Activated CD4-positive, alpha-beta T cell treated with anti-CD3 and anti-CD28 coated beads, Interleukin-2, amount 50 U/mL, for 1 hour (primary cell): ENCODE data around the gene TET2.

Source experiments
- DNase-seq: peaks from one replicate; pipeline ENCODE4 v3.0.0-alpha.2; 2020

The TET2 gene

DNA sequence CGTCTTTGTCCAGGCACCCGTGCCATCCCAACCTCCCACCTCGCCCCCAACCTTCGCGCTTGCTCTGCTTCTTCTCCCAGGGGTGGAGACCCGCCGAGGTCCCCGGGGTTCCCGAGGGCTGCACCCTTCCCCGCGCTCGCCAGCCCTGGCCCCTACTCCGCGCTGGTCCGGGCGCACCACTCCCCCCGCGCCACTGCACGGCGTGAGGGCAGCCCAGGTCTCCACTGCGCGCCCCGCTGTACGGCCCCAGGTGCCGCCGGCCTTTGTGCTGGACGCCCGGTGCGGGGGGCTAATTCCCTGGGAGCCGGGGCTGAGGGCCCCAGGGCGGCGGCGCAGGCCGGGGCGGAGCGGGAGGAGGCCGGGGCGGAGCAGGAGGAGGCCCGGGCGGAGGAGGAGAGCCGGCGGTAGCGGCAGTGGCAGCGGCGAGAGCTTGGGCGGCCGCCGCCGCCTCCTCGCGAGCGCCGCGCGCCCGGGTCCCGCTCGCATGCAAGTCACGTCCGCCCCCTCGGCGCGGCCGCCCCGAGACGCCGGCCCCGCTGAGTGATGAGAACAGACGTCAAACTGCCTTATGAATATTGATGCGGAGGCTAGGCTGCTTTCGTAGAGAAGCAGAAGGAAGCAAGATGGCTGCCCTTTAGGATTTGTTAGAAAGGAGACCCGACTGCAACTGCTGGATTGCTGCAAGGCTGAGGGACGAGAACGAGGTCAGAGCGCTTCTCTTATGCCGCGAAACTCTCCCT lies at the start of gene TET2:
TET2 (plus strand) TSS at position 601 of the 740 bp plus-strand sequence. CDS start 87,067 bp downstream, outside the sequence.
- DNase-seq: peak; percentile 75

DNA sequence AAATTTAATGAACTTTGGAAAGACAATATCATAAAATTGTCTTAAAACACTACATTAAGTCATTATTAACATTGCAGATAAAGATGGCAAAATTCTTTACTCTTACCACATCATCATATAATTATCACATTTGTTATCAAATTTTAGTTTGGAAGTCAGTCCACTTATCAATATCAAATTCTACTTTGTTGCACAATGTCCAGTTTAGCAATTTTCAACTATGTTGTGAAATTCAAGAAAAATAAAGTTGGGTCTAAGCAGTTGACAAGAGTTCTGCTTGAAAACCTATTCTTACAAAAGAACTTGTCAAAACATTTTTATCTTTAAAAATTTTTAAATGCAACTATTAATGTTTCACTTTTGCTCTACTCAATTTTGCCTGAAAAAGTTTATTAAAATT lies 44.7 kb upstream of the TET2 start:
- DNase-seq: no peak

DNA sequence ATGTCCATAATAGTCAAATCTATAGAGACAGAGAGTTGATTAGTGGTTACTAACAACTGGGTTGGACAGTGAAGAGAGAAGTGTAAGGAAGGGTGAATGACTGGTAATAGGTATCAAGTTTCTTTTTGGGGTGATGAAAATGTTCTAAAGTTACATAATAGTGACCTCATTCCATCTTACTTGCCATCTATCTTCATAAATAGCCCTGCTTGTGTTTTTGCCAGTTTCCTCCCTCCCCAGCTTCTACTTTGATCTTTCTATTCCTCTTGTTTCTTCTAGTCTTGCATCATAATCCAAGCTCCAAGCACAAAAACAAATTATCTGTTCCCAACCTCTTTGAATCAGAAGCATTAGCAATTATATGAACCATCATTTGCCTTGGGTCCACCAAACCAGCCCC lies 40.2 kb upstream of the TET2 start:
- no peak for DNase-seq

- no peak for DNase-seq
These were observed 39.4 kb upstream of the TET2 start for GRCh38 chr4:105107095-105107856.

- DNase-seq: no peak
These were observed 37.7 kb upstream of the TET2 start for GRCh38 chr4:105108971-105109370.

DNA sequence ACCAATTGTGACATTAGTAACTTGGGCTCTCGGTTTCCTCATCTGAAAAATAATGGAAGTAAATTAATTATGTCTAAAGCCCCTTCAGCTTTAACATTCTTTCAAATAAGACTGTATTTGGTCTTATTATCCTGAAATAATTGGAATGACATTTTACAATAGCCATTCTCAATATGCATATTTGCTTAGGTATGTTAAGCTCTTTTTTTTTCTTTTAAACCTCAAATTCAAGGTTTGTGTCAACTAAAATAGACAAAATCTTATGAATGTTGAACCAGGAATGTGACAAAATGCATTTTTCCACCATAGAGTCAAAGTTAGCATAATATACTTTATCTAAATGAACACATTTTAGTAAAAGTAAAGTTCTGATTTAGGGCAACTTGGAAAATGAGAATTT lies 34.4 kb upstream of the TET2 start:
- DNase-seq: no peak

DNA sequence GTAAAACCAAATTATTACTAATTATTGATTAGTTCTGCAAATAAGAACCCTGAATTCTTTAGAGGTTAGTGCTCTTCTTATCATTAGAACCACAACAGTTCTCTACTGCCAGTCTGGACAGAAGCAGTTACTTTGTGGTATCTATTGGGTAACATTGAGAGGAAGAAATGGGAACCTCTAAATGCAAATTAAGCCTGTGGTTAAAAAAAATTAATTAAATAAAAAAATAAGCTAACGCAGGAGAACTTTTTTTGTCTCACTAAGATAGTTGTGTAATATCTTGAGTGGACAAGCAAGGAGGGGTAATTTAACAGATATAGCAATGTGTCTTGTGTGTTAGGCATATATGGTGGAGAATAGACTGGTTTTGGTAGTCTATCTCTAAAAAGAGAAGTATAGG lies 32.9 kb upstream of the TET2 start:
- no peak for DNase-seq

GRCh38 chr4:105116616-105117319 lies 29.9 kb upstream of the TET2 start:
- no peak for DNase-seq

- DNase-seq: no peak
These were observed 27.3 kb upstream of the TET2 start for GRCh38 chr4:105119356-105119755.

DNA sequence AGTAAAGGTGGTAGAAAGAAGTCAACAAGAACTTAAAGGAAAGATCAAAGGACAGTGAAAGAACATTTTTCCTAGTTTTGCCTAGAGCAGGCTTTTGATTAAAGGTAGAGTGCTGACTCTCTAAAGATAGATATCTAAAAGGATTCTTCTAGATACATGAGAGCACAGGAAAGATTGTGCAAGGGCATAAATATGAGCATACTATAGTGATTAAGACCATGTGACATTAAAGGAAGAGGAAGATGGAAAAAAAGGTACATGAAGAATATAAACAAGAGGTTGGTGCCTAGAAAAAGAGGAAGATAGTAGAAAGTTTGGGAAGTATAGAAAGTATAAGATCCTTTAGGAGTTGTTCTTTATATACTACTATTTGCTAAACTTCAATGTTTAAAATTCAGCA lies 26.1 kb upstream of the TET2 start:
- no peak for DNase-seq

GRCh38 chr4:105122350-105122749 lies 24.3 kb upstream of the TET2 start:
- DNase-seq: no peak

DNA sequence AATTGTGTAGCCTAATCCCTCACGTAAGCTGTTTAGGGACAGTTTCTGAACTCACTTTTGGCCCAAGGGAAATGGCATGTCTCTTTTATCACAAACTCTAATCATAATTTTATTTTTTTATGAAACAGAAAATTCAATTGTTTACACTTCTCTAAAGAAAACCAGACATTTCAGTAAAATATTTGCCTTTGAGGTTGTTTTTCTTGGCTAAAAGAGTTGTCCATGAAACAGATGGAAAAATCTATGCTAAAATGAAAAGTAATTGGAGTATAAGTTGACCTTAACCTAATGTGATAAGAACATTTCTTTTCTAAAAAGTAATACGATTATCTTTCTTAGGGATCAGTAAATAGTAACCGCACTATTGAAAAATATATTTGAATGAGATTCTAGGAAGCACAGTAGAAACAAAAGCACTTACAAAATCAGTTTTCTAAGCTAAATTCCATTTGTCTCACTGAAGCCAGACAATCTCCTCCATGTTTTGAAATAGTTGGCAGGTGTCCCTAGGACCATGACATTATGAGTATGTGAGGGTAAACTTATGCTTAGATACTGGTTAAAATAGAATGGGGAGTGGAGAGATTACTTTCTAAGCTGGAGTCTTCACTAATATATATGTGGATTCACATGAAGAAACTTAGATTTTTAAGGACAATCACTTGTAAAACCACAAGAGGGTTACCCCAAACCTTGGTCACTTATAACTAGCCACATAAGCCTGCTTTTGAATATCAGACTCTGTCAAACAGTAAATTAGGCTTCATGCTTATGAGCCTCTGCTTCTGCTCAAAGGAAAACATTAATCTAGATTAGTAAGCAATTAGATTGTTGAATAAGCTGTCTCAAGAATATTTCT lies 20.1 kb upstream of the TET2 start:
- DNase-seq: no peak

GRCh38 chr4:105127170-105127445 lies 19.6 kb upstream of the TET2 start:
- DNase-seq: no peak

DNA sequence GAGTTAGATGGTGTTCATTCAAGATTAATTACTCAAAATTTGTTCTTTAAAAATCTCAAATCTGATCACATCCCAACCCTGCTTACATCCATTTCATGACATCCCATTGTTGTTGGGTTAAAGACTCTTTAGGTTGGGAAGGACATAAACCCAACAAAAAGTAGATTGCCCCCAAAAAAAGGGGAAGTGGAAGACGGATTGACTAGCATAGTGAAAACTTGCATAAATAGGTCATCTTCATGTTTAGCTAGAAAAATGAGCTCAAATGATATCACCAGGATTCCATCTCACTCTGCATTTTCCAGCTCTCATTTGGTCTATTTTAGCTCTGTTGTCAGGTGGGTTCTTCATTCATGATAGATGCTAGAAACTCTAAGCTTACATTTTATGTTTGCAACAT lies 18.5 kb upstream of the TET2 start:
- DNase-seq: no peak

DNA sequence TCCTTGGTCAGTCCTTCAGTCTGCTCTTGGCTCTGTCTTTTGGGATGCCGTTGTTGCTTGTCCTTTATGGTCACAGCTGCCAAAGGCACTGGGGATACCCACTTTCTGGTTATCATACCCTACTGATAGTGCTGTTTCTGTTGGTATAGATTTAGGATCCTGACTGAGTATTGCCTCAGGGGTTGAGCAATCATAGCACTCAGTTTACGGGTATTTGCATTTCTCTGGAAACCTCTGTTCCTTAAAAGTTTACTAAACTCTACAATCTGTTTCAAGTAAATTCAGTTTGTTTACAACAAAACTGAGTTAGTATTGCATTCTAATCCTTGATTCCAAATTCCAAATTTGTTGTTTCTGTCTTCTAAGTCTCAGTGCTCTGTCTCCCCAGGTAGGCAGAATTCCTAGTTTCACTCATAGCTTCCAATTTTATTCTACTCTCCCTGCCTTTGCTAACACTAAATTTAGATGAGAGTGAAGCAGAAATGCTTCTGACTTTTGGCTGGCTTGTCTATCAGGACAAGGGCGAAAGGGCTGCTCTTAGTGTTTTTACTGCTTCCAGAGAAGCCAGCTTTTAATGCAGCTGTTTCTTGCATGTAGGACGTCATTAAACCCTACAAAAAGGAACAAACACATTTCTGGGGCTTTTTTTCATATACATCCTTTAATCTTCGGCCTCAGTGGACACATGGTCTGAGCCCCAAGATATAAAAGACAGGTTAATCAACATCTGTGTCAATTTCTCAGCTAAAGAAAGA lies 17.2 kb upstream of the TET2 start:
- no peak for DNase-seq

- DNase-seq: no peak
These were observed 15.7 kb upstream of the TET2 start for GRCh38 chr4:105130945-105131344.

DNA sequence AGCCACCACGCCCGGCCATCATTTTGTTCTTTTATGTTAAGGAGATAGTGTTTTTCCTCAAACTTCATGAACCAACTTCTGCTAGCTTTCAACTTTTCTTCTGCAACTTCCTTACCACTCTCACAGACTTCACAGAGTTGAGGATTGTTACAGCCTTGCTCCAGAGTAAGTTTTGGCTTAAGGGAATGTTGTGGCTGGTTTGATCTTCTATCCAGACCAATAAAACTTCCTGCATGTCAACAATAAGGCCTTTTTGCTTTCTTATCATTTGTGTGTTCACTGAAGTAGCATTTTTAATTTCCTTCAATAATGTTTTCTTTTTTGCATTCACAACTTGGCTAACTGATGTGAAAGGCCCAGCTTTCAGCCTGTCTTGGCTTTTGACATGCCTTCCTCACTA lies 12.7 kb upstream of the TET2 start:
- DNase-seq: no peak

GRCh38 chr4:105135785-105136184 lies 10.9 kb upstream of the TET2 start:
- no peak for DNase-seq

- DNase-seq: no peak
These were observed 9.4 kb upstream of the TET2 start for GRCh38 chr4:105137121-105137875.

DNA sequence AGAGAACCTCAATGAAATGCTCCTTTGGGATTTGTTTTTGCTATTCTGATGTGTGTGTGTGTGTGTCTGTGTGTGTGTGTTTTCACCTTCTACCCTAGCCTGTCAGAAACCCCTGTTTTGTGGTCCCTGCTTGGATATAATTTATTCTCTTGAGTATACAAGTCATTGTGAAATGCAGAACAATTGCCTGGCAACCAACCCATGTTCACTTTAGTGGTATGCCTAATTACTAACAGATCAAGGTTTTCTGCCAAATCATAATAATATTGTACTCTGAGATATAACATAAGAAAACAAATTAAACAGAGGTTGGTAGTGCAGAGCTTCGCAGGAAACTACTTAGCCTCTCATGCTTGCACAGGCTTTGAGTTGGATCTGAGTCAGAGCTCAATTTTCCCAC lies 7.0 kb upstream of the TET2 start:
- no peak for DNase-seq

DNA sequence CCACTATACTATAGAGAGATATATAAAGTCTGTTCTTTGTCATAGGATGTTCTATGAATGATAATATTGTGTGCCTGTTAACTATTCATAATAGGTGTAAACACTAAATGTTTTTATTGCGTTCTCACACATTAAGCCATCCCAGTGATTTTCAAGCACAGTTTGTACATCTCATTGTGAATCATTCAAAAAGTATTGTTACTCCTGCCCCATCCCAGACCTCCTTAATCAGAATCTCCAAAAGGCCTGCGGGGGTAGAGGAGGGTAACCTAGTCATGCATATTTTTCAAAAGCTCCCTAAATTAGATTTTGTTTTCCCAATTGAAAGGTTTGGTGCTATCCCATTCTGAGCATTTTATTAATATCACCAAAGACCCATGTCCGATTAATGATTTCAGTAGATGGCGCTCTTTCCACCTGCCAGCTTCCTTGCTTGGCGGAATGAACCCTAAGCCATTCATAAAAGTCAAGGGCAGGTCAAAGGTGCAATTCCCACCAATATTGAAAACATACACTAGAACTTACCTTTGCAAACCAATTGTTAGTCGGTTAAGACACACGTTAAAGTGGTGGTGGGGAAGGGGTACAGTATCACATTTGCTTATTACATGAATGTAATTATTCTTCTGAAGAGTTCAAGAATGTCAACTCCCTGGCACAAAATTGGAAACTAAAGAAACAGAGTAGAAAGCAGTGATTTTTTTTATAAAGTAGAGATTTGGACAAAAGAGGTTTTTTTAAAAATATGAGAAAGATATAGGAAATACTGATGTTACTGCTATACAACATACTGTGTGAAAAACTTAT lies 5.8 kb upstream of the TET2 start:
- peak; percentile 17 for DNase-seq
